Measurements from ENCODE around the gene FYB2.
A peak's percentile ranks its signal among the peaks of the same experiment; 100 is the strongest.

FYB2 gene, protein sequence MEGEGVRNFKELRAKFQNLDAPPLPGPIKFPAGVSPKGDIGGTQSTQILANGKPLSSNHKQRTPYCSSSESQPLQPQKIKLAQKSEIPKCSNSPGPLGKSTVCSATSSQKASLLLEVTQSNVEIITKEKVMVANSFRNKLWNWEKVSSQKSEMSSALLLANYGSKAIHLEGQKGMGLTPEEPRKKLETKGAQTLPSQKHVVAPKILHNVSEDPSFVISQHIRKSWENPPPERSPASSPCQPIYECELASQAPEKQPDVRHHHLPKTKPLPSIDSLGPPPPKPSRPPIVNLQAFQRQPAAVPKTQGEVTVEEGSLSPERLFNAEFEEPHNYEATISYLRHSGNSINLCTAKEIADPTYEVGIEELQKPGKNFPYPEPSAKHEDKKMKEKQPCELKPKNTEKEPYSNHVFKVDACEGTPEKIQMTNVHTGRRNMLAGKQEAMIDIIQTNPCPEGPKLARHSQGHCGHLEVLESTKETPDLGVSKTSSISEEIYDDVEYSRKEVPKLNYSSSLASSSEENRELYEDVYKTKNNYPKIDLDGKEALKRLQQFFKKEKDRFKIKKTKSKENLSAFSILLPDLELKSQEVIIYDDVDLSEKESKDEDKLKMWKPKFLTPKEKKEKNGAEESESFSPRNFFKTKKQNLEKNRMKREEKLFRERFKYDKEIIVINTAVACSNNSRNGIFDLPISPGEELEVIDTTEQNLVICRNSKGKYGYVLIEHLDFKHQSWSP

DNA sequence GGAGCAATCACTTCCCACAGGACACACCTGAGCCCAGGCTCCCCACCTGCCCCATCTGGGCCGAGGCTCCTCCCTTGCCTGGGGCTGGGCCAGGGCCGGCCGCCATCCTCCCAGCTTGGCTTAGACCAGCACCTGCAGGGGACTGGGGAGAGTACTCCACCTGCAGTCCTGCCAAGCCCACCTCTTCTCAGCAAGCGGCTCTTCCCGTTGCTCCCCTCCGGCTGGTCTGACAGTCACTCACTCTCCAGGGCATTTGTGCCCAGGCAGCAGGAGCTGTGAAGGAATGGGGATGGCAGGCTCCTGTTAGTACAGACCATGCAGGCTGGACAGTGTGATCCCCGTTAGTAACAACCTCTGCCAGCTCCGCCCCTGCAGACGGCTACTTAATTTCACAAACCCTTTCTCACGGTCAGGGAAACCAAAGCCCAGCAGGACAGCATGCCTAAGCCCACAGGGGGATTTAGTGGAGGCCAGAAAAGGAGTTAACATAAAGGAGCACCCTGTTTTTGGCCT lies at the start of gene FYB2:
Gene FYB2, minus strand, starts transcription at position 18 of the 513 bp plus-strand sequence. CDS start 114 bp downstream, outside the sequence.
- no peak for DNase-seq (ENCODE audit: low read depth)

DNA sequence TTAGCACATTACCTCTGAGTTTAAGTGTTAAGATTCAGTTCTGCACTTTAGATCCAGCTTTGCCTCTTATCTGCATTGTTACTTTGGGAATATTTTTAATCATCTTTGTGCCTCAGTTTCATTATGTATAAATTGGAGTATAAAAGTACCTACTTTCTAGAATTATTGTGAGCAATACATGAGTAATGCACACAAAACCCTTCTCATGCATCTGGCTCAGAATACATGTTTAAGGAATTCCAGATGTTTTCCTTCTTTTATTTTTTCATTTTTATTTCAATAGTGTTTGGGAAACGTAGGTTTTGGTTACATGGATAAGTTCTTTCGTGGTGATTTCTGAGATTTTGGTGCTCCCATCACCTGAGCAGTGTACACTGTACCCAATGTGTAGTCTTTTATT lies 49.6 kb upstream of the FYB2 start:
- peak; percentile 4 for DNase-seq (ENCODE audit: low read depth)

DNA sequence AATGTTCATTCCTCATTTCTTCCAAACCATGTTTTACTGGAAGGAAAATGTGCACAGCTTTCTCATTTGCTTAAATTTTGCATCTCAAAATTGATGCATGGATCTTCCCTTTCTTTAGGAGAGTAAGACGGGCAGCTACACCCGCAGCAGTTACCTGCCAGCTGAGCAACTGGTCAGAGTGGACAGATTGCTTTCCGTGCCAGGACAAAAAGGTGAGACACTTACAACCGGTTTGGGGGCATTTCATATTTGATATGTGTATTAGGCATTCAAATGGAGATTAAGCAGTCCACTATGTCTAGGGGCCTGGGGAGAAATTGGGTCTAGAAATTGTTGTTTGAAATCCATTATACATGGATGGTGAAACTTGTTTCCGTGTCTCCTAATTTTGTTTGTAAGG lies 48.3 kb upstream of the FYB2 start:
- no peak for DNase-seq (ENCODE audit: low read depth)

- no peak for DNase-seq (ENCODE audit: low read depth)
Observed at GRCh38 chr1:56866656-56867055, 47.5 kb upstream of the FYB2 start.

DNA sequence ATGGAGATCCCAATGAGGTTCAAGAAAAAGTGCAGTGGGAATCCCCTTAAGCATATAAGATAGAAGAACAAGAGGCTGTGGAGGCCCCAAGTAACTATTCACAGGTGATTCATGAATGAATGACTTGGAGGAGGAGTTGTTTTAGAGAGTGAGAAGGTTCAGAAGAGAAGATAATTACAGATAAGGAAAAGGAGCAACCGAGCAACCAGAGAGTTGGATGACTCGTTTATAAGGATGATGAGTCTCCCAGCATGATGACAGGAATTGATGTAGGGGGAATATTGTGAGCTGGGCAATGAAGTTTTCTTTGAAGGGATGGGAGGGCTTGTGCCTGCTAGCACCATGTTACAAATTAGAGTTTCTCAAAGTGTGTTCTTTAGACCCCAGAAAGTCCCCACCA lies 45.2 kb upstream of the FYB2 start:
- no peak for DNase-seq (ENCODE audit: low read depth)

- no peak for DNase-seq (ENCODE audit: low read depth)
Observed at GRCh38 chr1:56863265-56863992, 44.2 kb upstream of the FYB2 start.

GRCh38 chr1:56859287-56859686 lies 40.1 kb upstream of the FYB2 start:
- DNase-seq (ENCODE audit: low read depth) = no peak

- DNase-seq (ENCODE audit: low read depth) = no peak
Observed at GRCh38 chr1:56856186-56856585, 37.0 kb upstream of the FYB2 start.

DNA sequence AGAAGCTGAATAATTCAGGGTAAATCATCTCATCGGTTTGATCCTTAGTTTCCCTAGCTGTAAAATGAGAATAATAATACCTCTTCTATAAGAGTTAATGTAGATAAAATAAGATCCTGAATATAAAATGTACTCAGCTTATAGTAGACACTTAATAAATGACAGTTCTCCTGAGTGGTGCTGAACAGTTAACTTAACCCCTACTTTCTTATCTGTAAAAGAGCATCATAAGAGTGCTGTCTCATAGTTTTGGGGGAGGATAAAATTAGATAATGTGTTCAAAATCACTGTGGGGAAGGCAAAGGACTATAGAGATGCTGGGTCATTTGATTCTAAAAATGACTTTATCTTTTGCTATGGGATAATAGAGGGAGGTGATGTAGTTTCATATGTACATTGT lies 36.0 kb upstream of the FYB2 start:
- DNase-seq (ENCODE audit: low read depth) = no peak

- no peak for DNase-seq (ENCODE audit: low read depth)
Observed at GRCh38 chr1:56854521-56855099, 35.4 kb upstream of the FYB2 start, which contains the start of gene C8A. Gene C8A (plus strand): TSS chr1:56854797. CDS start chr1:56854902, 105 bp downstream.

- DNase-seq (ENCODE audit: low read depth) = no peak
Observed at GRCh38 chr1:56852476-56852875, 33.3 kb upstream of the FYB2 start.

DNA sequence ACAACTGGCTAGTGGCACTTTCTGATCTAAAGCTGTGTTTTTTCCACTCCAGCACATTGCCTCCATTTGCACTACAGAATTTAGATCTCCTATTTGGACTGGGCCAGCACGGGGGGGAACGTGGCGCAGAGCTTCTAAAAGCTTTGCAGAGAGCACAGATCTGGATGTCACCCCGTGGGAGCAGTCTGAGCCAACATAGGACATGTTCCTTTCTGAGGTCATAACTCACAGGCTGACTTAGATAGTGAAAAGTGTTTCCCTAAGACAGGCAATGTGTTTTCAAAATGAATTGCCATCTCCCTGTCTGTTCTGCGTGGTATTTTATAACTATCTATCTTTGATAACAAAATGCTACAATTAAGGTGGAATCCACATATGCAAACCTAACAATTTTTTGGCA lies 31.7 kb upstream of the FYB2 start:
- DNase-seq (ENCODE audit: low read depth) = no peak

GRCh38 chr1:56850411-56850810 lies 31.2 kb upstream of the FYB2 start:
- DNase-seq (ENCODE audit: low read depth) = no peak

- no peak for DNase-seq (ENCODE audit: low read depth)
Observed at GRCh38 chr1:56849750-56850149, 30.5 kb upstream of the FYB2 start.

- DNase-seq (ENCODE audit: low read depth) = no peak
Observed at GRCh38 chr1:56845343-56845742, 26.1 kb upstream of the FYB2 start.

- DNase-seq (ENCODE audit: low read depth) = no peak
Observed at GRCh38 chr1:56844545-56845136, 25.4 kb upstream of the FYB2 start.

DNA sequence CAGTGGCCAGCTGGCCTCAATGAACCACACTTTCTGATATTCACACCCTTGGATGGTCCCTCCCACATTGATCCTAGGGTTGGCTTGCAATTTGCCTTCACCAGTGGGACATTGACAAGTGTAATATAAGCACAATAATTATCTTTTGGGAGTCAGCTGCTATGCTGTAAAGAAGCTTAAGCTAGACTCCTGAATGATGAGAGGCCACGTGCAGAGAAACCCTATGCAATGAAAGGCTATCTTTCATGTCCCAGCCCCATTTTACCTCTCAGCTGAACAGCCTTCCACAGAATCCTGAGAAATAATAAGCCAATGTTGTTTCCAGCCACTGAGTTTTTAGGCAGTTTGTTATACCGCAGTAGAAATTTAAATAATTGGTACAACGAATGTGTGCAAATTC lies 24.3 kb upstream of the FYB2 start:
- no peak for DNase-seq (ENCODE audit: low read depth)

GRCh38 chr1:56838759-56839158 lies 19.6 kb upstream of the FYB2 start:
- no peak for DNase-seq (ENCODE audit: low read depth)

- DNase-seq (ENCODE audit: low read depth) = no peak
Observed at GRCh38 chr1:56837244-56837939, 18.2 kb upstream of the FYB2 start.

GRCh38 chr1:56836359-56836758 lies 17.2 kb upstream of the FYB2 start:
- no peak for DNase-seq (ENCODE audit: low read depth)

DNA sequence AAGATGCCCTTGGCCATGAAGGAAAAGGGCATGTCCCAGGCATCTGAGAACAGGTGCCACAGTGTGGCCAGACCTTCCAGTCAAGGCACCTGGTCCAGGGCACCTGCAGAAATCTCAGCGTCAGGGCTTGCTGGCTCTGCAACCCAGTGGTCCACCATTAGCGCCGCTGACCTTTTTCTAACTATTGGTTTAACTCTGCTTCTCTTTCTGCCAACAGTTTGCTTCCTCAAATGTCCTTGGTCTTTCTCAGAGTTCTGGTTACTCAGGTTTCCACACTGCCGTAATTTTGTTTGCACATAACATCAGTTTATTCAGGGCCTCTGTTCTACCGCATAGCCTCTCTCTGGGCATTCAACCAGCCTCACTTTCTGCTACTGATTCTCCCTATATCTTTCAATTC lies 16.5 kb upstream of the FYB2 start:
- DNase-seq (ENCODE audit: low read depth) = no peak
